Trophoblast cell (in vitro differentiated cells and primary cell): Measurements from ENCODE around the gene PGA5.
A peak's percentile ranks its signal among the peaks of the same experiment; 100 is the strongest.
"Not testable (repeated sequence)": the region's sequence is repeated elsewhere in the genome, so short reads cannot be mapped to it uniquely, and the experiment has no call there.

ENCODE experiments used
- DNase-seq, 2 donors: peaks; one replicate each; pipeline ENCODE4 v3.0.0-alpha.2; 2016
- H2AFZ ChIP-seq: 2 replicates; pipeline ENCODE4 v1.6.1; 2013; ENCODE audit warnings: low read length, moderate library complexity, mild to moderate bottlenecking; ENCODE audit not compliant: insufficient read depth, poor library complexity
- H2AK5ac ChIP-seq: 2 replicates; pipeline ENCODE4 v1.6.1; 2013; ENCODE audit warnings: mild to moderate bottlenecking, low read length
- H2BK120ac ChIP-seq: 2 replicates; pipeline ENCODE4 v1.6.1; 2013; ENCODE audit warnings: low read length, mild to moderate bottlenecking, moderate library complexity; ENCODE audit not compliant: insufficient read depth, poor library complexity
- H2BK12ac ChIP-seq: 2 replicates; pipeline ENCODE4 v1.6.1; 2013; ENCODE audit warnings: mild to moderate bottlenecking, low read length, moderate library complexity
- H2BK5ac ChIP-seq: 2 replicates; pipeline ENCODE4 v1.6.1; 2013; ENCODE audit warnings: low read length, low read depth, moderate library complexity, mild to moderate bottlenecking; ENCODE audit not compliant: poor library complexity
- H3K14ac ChIP-seq: 2 replicates; pipeline ENCODE4 v1.6.1; 2013; ENCODE audit warnings: mild to moderate bottlenecking, low read length
- H3K18ac ChIP-seq: 2 replicates; pipeline ENCODE4 v1.6.1; 2013; ENCODE audit warnings: mild to moderate bottlenecking, low read length
- H3K23ac ChIP-seq: 2 replicates; pipeline ENCODE4 v1.6.1; 2013; ENCODE audit warnings: low read length
- H3K27ac ChIP-seq: 2 replicates; pipeline ENCODE4 v1.5.1; 2013; ENCODE audit warnings: low read depth, mild to moderate bottlenecking, inconsistent platforms, low read length, moderate library complexity
- H3K27me3 ChIP-seq: 2 replicates; pipeline ENCODE4 v1.6.1; 2013; ENCODE audit warnings: inconsistent platforms, mild to moderate bottlenecking, low read length, moderate library complexity; ENCODE audit not compliant: insufficient read depth
- H3K36me3 ChIP-seq, 2 experiments: 1 replicate in 1 of 2; 2 replicates in 1 of 2; pipeline ENCODE4 v1.6.1; 2013; ENCODE audit warnings: low read length in 2 of 2, mild to moderate bottlenecking in 2 of 2, moderate library complexity in 1 of 2; ENCODE audit not compliant: insufficient read depth in 2 of 2, control insufficient read depth in 1 of 2
- H3K4ac ChIP-seq: 2 replicates; pipeline ENCODE4 v1.6.1; 2013; ENCODE audit warnings: low read depth, mild to moderate bottlenecking, low read length, moderate library complexity
- H3K4me1 ChIP-seq, 2 experiments: 1 replicate in 1 of 2; 2 replicates in 1 of 2; pipeline ENCODE4 v1.6.1; 2013; ENCODE audit warnings: low read length in 2 of 2, mild to moderate bottlenecking in 2 of 2, moderate library complexity in 1 of 2; ENCODE audit not compliant: insufficient read depth in 2 of 2, control insufficient read depth in 1 of 2
- H3K4me2 ChIP-seq: 2 replicates; pipeline ENCODE4 v1.6.1; 2013; ENCODE audit warnings: inconsistent platforms, mild to moderate bottlenecking, low read length, moderate library complexity
- H3K4me3 ChIP-seq: 2 replicates; pipeline ENCODE4 v1.5.1; 2013; ENCODE audit warnings: mild to moderate bottlenecking, low read depth, low read length, inconsistent platforms
- H3K79me1 ChIP-seq: one replicate; pipeline ENCODE4 v1.6.1; 2013; ENCODE audit warnings: low read length
- H3K79me2 ChIP-seq: 2 replicates; pipeline ENCODE4 v1.6.1; 2013; ENCODE audit warnings: low read length, mild to moderate bottlenecking; ENCODE audit not compliant: control insufficient read depth, insufficient read depth, poor library complexity
- H3K9ac ChIP-seq: 2 replicates; pipeline ENCODE4 v1.6.1; 2013; ENCODE audit warnings: mild to moderate bottlenecking, low read length
- H3K9me3 ChIP-seq: 2 replicates; pipeline ENCODE4 v1.6.1; 2013; ENCODE audit warnings: low read depth, mild to moderate bottlenecking, control low read depth, inconsistent platforms, low read length; ENCODE audit not compliant: insufficient read depth
- H4K12ac ChIP-seq: 2 replicates; pipeline ENCODE4 v1.6.1; 2013; ENCODE audit warnings: low read depth, mild to moderate bottlenecking, low read length, moderate library complexity
- H4K8ac ChIP-seq: 2 replicates; pipeline ENCODE4 v1.6.1; 2013; ENCODE audit warnings: low read depth, mild to moderate bottlenecking, low read length, moderate library complexity
- H4K91ac ChIP-seq: one replicate; pipeline ENCODE4 v1.6.1; 2013; ENCODE audit warnings: low read depth, mild to moderate bottlenecking, low read length, moderate library complexity
- WGBS: extraction: QIAGEN DNeasy Blood & Tissue Kit; methylation state at CpG from one replicate; pipeline ENCODE4 v1.1.7; 2013; ENCODE audit warnings: missing lambda C conversion rate; ENCODE audit not compliant: insufficient read length, insufficient coverage; ENCODE audit errors: extremely low coverage; 5-methylcytosine and 5-hydroxymethylcytosine counted together

The PGA5 gene

DNA sequence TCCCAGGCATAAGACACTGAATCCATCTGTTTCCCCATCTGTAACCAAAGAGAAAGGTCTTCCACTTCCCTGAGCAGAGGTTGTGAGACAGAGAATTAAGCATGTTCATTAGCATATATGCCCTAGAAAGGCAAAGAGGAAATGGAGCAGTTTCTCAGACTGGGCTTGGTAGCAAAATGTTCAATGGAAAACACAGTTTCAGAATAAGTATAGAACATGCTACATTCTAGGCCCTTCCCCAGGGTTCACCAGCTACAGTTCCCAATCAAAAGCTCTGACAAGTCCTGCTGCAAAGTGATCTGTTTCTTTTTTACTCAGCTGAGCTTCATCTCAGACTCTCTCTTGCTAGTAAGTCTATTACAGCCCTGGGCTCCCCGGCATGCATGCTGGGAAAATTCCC lies 11.4 kb downstream of the PGA5 start:
- not testable (repeated sequence) for H4K91ac ChIP-seq, H3K4me2 ChIP-seq

DNA sequence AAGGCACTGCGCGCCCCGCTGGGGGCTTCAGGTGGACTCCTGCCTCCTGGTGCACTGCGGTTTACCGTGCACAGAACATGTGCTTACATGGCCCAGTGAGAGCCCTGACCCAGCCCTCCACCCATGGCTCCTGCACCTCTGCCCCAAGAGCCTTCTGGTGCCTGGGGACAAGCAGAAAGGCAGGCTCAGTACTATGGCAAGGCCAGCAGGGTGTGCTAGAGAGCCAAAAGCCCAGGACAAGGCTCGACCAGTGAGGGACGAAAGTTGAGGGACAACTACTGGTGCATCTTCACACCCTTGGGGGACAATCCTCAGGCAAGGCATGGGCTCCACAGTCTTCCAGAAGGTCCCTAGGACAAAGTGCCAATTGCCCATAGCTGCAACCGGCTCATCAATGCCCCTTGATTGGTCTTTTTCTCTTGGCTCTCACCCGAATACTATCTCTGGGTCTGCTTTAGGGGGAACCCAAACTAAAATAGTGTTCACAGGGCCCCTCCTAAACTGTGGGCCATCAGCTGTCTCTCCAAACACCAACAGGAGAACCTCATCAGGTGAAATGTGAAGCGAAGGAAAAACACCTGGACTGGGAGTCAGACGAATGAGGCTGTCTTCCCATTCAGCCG lies 13.5 kb downstream of the PGA5 start:
- H3K36me3 ChIP-seq, result peaks cover 0 to 6% of the 10 kb centered on the region in 2 experiments
- WGBS, result no CpG with 5 or more reads among the region's 12 CpGs
- no peaks in the 10 kb centered on the region for H3K27me3 ChIP-seq
- no peak overlapping the region for H2BK5ac ChIP-seq
- no peak overlapping the region for H3K23ac ChIP-seq
- no peak overlapping the region for H3K9ac ChIP-seq
- H3K4me1 ChIP-seq, result no peaks in the 10 kb centered on the region
- no peak overlapping the region for H4K91ac ChIP-seq
- H3K4me2 ChIP-seq, result no peak overlapping the region
- no peaks in the 10 kb centered on the region for H3K79me2 ChIP-seq
- no peak overlapping the region for H4K12ac ChIP-seq
- no peak overlapping the region for H2BK12ac ChIP-seq
- H2AK5ac ChIP-seq, result no peak overlapping the region
- H3K4me3 ChIP-seq, result no peak overlapping the region
- no peaks in the 10 kb centered on the region for H3K9me3 ChIP-seq
- H3K4ac ChIP-seq, result no peak overlapping the region
- H3K79me1 ChIP-seq, result no peaks in the 10 kb centered on the region
- no peak overlapping the region for H2AFZ ChIP-seq
- peak; percentile 50 to 81 for DNase-seq
- no peak overlapping the region for H3K18ac ChIP-seq
- no peak overlapping the region for H4K8ac ChIP-seq
- no peak overlapping the region for H3K14ac ChIP-seq
- no peak overlapping the region for H3K27ac ChIP-seq
- H2BK120ac ChIP-seq, result no peak overlapping the region

More for the DNA sequence above, 11.4 kb downstream of the PGA5 start:
- not testable (repeated sequence) for H2AFZ ChIP-seq, H3K79me1 ChIP-seq, H4K12ac ChIP-seq, H3K9ac ChIP-seq, H3K4me1 ChIP-seq, H3K27me3 ChIP-seq, H3K79me2 ChIP-seq, H2AK5ac ChIP-seq, H3K27ac ChIP-seq, H2BK120ac ChIP-seq, H3K23ac ChIP-seq, DNase-seq, H2BK12ac ChIP-seq, H4K8ac ChIP-seq, H3K4me3 ChIP-seq, H2BK5ac ChIP-seq, H3K9me3 ChIP-seq, H3K14ac ChIP-seq, H3K36me3 ChIP-seq, H3K18ac ChIP-seq, H3K4ac ChIP-seq
- WGBS, result no CpG with 5 or more reads among the region's 1 CpG

- H3K18ac ChIP-seq, result no peak overlapping the region
- no peak overlapping the region for H4K8ac ChIP-seq
- no peak for DNase-seq
- H3K4me3 ChIP-seq, result no peak overlapping the region
- H3K14ac ChIP-seq, result no peak overlapping the region
- no peak overlapping the region for H4K12ac ChIP-seq
- no peak overlapping the region for H3K4ac ChIP-seq
- H3K9me3 ChIP-seq, result no peaks in the 10 kb centered on the region
- no peak overlapping the region for H4K91ac ChIP-seq
- H3K23ac ChIP-seq, result no peak overlapping the region
- no peak overlapping the region for H2BK12ac ChIP-seq
- H3K79me1 ChIP-seq, result no peaks in the 10 kb centered on the region
- H2BK120ac ChIP-seq, result no peak overlapping the region
- no peak overlapping the region for H3K4me2 ChIP-seq
- peaks cover 0 to 6% of the 10 kb centered on the region in 2 experiments for H3K36me3 ChIP-seq
- H2AK5ac ChIP-seq, result no peak overlapping the region
- WGBS, result no CpG with 5 or more reads among the region's 18 CpGs
- no peaks in the 10 kb centered on the region for H3K79me2 ChIP-seq
- H3K4me1 ChIP-seq, result no peaks in the 10 kb centered on the region
- no peak overlapping the region for H3K27ac ChIP-seq
- no peak overlapping the region for H2BK5ac ChIP-seq
- no peaks in the 10 kb centered on the region for H3K27me3 ChIP-seq
- no peak overlapping the region for H2AFZ ChIP-seq
- H3K9ac ChIP-seq, result no peak overlapping the region
These were observed 15.9 kb downstream of the PGA5 start for GRCh38 chr11:61256710-61257482.

- H3K9ac ChIP-seq, result no peak overlapping the region
- no peak for DNase-seq
- H3K18ac ChIP-seq, result no peak overlapping the region
- H3K36me3 ChIP-seq, result peaks cover 0 to 6% of the 10 kb centered on the region in 2 experiments
- no CpG with 5 or more reads among the region's 9 CpGs for WGBS
- H4K8ac ChIP-seq, result no peak overlapping the region
- H4K91ac ChIP-seq, result no peak overlapping the region
- no peak overlapping the region for H2BK120ac ChIP-seq
- H3K27ac ChIP-seq, result no peak overlapping the region
- no peak overlapping the region for H3K14ac ChIP-seq
- no peak overlapping the region for H3K23ac ChIP-seq
- no peak overlapping the region for H2AK5ac ChIP-seq
- no peak overlapping the region for H2BK5ac ChIP-seq
- no peaks in the 10 kb centered on the region for H3K9me3 ChIP-seq
- H3K4me2 ChIP-seq, result no peak overlapping the region
- H2BK12ac ChIP-seq, result no peak overlapping the region
- no peaks in the 10 kb centered on the region for H3K79me1 ChIP-seq
- no peaks in the 10 kb centered on the region for H3K4me1 ChIP-seq
- H3K4me3 ChIP-seq, result no peak overlapping the region
- no peak overlapping the region for H4K12ac ChIP-seq
- H2AFZ ChIP-seq, result no peak overlapping the region
- H3K27me3 ChIP-seq, result no peaks in the 10 kb centered on the region
- H3K4ac ChIP-seq, result no peak overlapping the region
- no peaks in the 10 kb centered on the region for H3K79me2 ChIP-seq
These were observed 17.6 kb downstream of the PGA5 start for GRCh38 chr11:61258546-61258945.
